Measurements from ENCODE around the gene SCAF4. TPM values are rescaled to one million over a fixed set of nuclear protein-coding genes. Genes with fewer than 3 reads are reported as not detected.

SCAF4 gene
- total RNA-seq, 1 donor: 7.6 TPM

- H4K20me1 ChIP-seq (ENCODE audit: insufficient read depth, low read length): no peaks in the 10 kb centered on the region
- TF ChIP-seq CTCF (IDR thresholded peaks at IDR 0.05; ENCODE audit: extremely low read depth, low read depth, low read length): no peak
- H3K9me3 ChIP-seq (ENCODE audit: low read depth, low read length): no peaks in the 10 kb centered on the region
- H2AFZ ChIP-seq (ENCODE audit: low read length): no peak overlapping the region
- peaks cover 9% of the 10 kb centered on the region for H3K79me2 ChIP-seq (ENCODE audit: insufficient read depth, low read length)
- no peak for DNase-seq (ENCODE audit: insufficient read length, low spot score, missing footprints)
- H3K27me3 ChIP-seq (ENCODE audit: insufficient read depth, low read length): no peaks in the 10 kb centered on the region
- peaks cover 17% of the 10 kb centered on the region for H3K36me3 ChIP-seq (ENCODE audit: insufficient read depth, low read length)
- no peak overlapping the region for H3K4me2 ChIP-seq (ENCODE audit: insufficient read depth, low read length)
- no peak overlapping the region for H3K4me3 ChIP-seq (ENCODE audit: insufficient read depth, low read length)
- H3K27ac ChIP-seq (ENCODE audit: low read depth, low read length): no peak overlapping the region
- peaks cover 4% of the 10 kb centered on the region for H3K4me1 ChIP-seq (ENCODE audit: insufficient read depth, low read length)
Measured at GRCh38 chr21:31677047-31677446, 54.9 kb downstream of the SCAF4 start.

- Histone ChIP-seq H3K27ac (ENCODE audit: low read depth, low read length) (no peak overlapping the region), H2AFZ (ENCODE audit: low read length) (no peak overlapping the region), H3K79me2 (ENCODE audit: insufficient read depth, low read length) (peaks cover 4% of the 10 kb centered on the region), H3K9me3 (ENCODE audit: low read depth, low read length) (no peaks in the 10 kb centered on the region), H4K20me1 (ENCODE audit: insufficient read depth, low read length) (no peaks in the 10 kb centered on the region), H3K4me1 (ENCODE audit: insufficient read depth, low read length) (peaks cover 2% of the 10 kb centered on the region), H3K27me3 (ENCODE audit: insufficient read depth, low read length) (no peaks in the 10 kb centered on the region), H3K4me3 (ENCODE audit: insufficient read depth, low read length) (no peak overlapping the region), H3K4me2 (ENCODE audit: insufficient read depth, low read length) (no peak overlapping the region), H3K36me3 (ENCODE audit: insufficient read depth, low read length) (peaks cover 24% of the 10 kb centered on the region)
- no peak for DNase-seq (ENCODE audit: insufficient read length, low spot score, missing footprints)
- TF ChIP-seq CTCF (IDR thresholded peaks at IDR 0.05; ENCODE audit: extremely low read depth, low read depth, low read length): no peak
Measured at GRCh38 chr21:31675960-31676359, 56.0 kb downstream of the SCAF4 start.

- Histone ChIP-seq H3K4me1 (ENCODE audit: insufficient read depth, low read length) (no peaks in the 10 kb centered on the region), H4K20me1 (ENCODE audit: insufficient read depth, low read length) (no peaks in the 10 kb centered on the region), H3K27ac (ENCODE audit: low read depth, low read length) (no peak overlapping the region), H3K27me3 (ENCODE audit: insufficient read depth, low read length) (no peaks in the 10 kb centered on the region), H3K79me2 (ENCODE audit: insufficient read depth, low read length) (peaks cover 4% of the 10 kb centered on the region), H2AFZ (ENCODE audit: low read length) (no peak overlapping the region), H3K36me3 (ENCODE audit: insufficient read depth, low read length) (peaks cover 29% of the 10 kb centered on the region), H3K4me3 (ENCODE audit: insufficient read depth, low read length) (no peak overlapping the region), H3K4me2 (ENCODE audit: insufficient read depth, low read length) (no peak overlapping the region), H3K9me3 (ENCODE audit: low read depth, low read length) (no peaks in the 10 kb centered on the region)
- DNase-seq (ENCODE audit: insufficient read length, low spot score, missing footprints): no peak
- TF ChIP-seq CTCF (IDR thresholded peaks at IDR 0.05; ENCODE audit: extremely low read depth, low read depth, low read length): no peak
Measured at GRCh38 chr21:31675318-31675717, 56.6 kb downstream of the SCAF4 start.

- Histone ChIP-seq H3K4me2 (ENCODE audit: insufficient read depth, low read length) (no peak overlapping the region), H3K36me3 (ENCODE audit: insufficient read depth, low read length) (peaks cover 29% of the 10 kb centered on the region), H3K27ac (ENCODE audit: low read depth, low read length) (no peak overlapping the region), H3K9me3 (ENCODE audit: low read depth, low read length) (no peaks in the 10 kb centered on the region), H3K4me1 (ENCODE audit: insufficient read depth, low read length) (peaks cover 9% of the 10 kb centered on the region), H2AFZ (ENCODE audit: low read length) (no peak overlapping the region), H3K79me2 (ENCODE audit: insufficient read depth, low read length) (peaks cover 2% of the 10 kb centered on the region), H3K4me3 (ENCODE audit: insufficient read depth, low read length) (no peak overlapping the region), H3K27me3 (ENCODE audit: insufficient read depth, low read length) (no peaks in the 10 kb centered on the region), H4K20me1 (ENCODE audit: insufficient read depth, low read length) (peaks cover 2% of the 10 kb centered on the region)
- TF ChIP-seq CTCF (IDR thresholded peaks at IDR 0.05; ENCODE audit: extremely low read depth, low read depth, low read length): no peak
- no peak for DNase-seq (ENCODE audit: insufficient read length, low spot score, missing footprints)
Measured at GRCh38 chr21:31673321-31673912, 58.5 kb downstream of the SCAF4 start.

All from osteoblast (primary cell).